GM21825 (cell line): ENCODE data around the gene ADGRV1.

Experiments used
- ATAC-seq: cut with Tn5 transposase; IDR thresholded peaks from one replicate; pipeline ENCODE4 v1.9.1; 2021; ENCODE audit warnings: mild to moderate bottlenecking, moderate library complexity; ENCODE audit not compliant: unreplicated experiment

ADGRV1 gene

GRCh38 chr5:90861843-90862586 lies 303.4 kb downstream of the ADGRV1 start:
- no peak for ATAC-seq

DNA sequence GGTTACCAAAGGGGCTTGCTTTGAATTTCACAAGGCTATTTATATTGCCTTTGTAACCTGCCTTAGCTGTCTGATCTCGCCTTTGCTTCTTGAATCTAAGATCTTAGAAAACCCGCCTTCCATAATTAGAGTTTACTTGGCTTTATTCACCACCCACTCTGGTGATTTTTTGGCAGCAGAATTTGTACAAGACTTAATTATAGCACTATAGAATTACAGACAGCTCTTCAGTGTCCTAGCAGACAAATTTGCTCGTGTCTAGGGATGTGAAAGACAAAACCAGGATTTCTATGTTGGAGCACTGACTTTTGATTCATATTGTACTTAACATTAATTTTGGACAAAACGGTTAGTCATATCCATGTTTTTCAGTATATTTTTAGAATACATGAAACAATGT lies 306.6 kb downstream of the ADGRV1 start:
- ATAC-seq, result no peak

DNA sequence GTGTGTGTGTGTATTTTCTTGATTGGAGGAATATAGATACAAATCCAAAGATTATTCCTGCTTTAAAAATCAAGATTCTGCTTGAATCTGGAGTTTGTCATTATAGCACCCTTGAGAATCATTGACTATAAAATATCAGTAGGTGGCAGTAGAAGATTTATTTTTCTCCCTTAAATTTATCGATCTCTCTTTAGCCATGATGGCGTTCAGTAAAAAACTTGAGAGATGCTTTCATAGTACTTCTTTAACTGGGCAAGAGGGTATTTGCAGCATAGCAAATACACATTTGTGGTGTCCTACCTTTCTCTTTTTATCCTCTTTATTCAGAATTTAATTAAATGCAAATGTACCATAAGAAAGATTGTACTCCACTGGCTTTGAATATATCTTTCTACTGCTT lies 307.7 kb downstream of the ADGRV1 start:
- ATAC-seq, result no peak

DNA sequence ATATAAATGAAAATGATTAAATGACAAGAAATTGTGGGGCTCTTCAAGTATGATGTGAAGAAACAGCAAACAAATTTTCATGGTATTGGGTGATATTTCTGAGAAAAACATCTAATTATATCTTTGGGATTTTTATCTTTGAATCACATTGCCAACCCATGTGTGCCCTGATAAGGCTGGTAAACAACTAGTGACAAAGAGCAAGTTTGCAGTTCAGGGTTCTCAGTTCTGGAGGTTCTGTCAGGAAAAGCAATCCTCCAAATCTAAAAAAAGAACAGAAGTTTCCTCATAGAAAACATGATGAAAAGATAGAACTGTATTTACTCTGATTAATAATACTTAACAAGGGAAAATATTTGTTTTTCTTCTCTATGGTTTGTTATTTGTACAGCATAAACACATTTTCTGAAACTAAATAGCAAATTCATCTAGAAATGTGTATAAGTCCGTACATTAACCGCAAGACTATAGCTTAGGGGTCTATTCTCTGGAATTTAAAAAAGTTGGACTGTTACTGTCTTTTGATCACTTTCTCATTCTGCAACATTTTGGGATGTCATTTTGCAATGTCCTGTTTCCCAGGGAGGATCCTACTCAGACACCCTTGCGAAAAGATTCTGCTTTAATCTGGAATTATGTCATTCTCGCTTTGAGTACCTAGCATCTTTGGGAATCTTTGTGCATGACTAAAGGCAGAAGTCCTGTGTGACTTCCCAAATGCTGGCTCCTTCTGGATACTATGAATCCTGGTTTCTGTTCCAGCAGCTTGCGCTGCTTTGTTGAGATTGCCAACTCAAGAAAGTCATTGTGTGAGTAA lies 308.5 kb downstream of the ADGRV1 start:
- ATAC-seq, result no peak

DNA sequence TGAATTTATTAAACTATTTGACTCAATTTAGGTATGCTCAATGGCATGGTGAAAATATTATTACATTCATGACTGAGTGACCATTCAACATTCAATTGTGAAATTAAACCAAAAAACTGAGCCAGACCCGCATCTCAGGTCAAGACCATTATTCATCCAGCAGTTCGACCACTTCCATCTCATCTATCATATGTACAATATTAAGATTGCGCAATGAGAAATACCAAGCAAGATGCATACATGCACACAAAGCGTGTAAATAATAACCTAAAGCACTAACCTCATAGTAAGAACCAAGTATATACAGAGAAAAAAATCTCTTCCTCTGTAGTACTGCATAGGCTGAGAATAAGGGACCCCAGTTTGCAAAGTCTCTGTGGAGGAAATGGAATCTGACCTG lies 310.2 kb downstream of the ADGRV1 start:
- no peak for ATAC-seq

GRCh38 chr5:90871391-90871991 lies 312.9 kb downstream of the ADGRV1 start:
- ATAC-seq, result no peak

- ATAC-seq, result no peak
Observed at GRCh38 chr5:90873033-90873517, 314.5 kb downstream of the ADGRV1 start.

GRCh38 chr5:90874066-90874465 lies 315.5 kb downstream of the ADGRV1 start:
- no peak for ATAC-seq

DNA sequence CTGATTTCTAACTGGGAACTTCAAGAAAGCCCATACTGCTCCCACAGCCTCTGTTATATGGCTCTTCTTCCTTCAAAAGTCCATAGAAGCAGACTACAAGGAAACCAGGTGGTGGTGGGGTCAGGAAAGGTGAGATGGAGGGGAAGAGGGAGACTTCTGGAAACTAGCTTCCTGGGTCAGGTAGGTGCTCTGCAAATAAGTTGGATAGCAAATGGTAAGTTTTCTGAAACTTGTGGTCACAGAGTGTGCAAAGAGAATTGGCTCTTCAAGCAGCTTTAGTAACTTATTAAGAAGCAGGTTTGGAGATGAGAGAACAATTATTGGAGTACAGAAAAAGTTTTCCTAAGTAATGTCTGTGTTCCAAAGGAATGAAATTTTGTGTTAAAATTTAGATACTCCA lies 316.9 kb downstream of the ADGRV1 start:
- no peak for ATAC-seq

DNA sequence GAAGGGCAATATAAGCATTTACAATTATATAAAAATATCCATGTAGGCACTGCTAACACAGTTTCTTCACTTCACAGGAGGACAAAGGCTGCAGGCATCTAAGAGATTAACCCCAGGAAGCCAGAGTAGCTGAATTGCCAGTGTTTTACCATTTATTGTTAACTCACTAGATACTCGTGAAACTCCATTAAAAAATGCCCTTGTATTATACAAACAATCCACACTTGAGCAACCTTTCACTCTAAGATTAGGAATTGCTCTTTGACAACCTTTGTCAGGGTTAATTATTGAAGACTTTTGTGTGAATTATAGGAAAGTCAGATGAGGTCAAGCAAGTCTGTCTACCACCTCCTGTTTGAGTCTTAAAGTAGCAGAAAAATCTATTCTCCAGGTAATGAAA lies 317.8 kb downstream of the ADGRV1 start:
- ATAC-seq, result no peak

DNA sequence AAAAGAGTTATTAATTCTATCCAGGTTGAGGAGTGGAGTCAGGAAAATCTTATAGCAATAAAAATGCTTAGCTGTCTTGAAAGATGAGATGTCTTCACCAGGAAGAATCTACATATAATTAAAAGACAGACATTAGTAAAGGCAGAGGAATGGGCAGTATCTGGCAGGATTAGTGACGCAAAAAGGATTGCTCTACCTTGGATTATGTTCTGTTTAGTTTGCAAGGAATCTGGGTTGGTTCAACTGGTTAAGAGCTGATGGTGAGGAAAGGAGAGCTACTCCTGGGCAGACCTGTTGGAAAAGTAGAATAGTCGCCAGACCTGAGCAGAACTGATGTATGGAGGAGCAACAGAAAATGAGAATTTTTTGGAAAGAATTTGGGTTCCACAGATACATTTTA lies 318.5 kb downstream of the ADGRV1 start:
- no peak for ATAC-seq

- no peak for ATAC-seq
Observed at GRCh38 chr5:90878081-90878480, 319.5 kb downstream of the ADGRV1 start.

- no peak for ATAC-seq
Observed at GRCh38 chr5:90878549-90879196, 320.1 kb downstream of the ADGRV1 start.

- no peak for ATAC-seq
Observed at GRCh38 chr5:90881626-90882150, 323.1 kb downstream of the ADGRV1 start.

DNA sequence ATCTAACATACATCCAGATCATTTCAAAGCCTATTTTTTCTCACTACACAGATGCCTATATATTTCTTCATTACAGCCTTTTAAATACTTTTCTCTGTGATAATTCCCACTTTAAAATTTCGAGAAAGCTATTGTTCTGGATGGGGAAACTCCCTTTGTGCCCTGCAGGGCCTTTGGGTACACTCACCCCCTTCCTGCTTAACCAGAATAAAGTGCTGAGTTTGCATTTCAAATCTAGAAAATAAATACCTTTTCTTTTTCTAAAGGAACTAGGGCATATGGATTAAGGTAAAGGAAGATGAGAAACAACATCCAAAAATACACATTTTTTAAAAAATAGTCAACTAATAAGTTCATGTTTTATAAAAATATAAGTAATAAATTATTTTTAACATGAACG lies 323.9 kb downstream of the ADGRV1 start:
- no peak for ATAC-seq

- no peak for ATAC-seq
Observed at GRCh38 chr5:90885180-90885868, 326.7 kb downstream of the ADGRV1 start.

DNA sequence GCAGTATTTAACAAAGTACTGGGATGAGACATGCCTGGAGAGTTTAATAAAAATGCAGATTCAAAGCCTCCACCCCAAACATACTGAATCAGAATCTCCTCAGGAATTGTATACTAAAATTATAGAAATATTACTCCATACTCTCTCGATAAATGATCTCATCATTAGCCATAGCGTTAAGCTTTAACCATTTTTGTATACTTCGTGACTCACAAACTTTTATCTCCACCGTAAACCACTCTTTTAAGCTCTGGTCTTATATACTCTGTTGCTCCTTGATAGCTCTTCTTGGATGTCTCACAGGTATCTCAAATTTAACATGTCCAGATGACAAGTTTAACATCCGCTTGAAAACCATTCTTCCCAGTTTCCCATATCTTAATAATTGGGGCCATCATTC lies 327.8 kb downstream of the ADGRV1 start:
- ATAC-seq, result no peak

GRCh38 chr5:90888511-90889324 lies 330.1 kb downstream of the ADGRV1 start:
- ATAC-seq, result no peak

GRCh38 chr5:90889325-90889600 lies 330.7 kb downstream of the ADGRV1 start:
- no peak for ATAC-seq

GRCh38 chr5:90890180-90890579 lies 331.6 kb downstream of the ADGRV1 start:
- ATAC-seq, result no peak
